SJSA1 (cell line): Measurements from ENCODE around the gene TMA7B. TPM values are rescaled to one million over a fixed set of nuclear protein-coding genes. Genes with fewer than 3 reads are reported as not detected.

Source experiments
- DNase-seq, 2 experiments: peaks; one replicate each; pipeline ENCODE4 v3.0.0-alpha.2; 2015 to 2020; ENCODE audit warnings: low spot score in 2 of 2, low read depth in 1 of 2
- H3K27ac ChIP-seq: fragments of 250-450 bp; sonication (Bioruptor Pico); 2 replicates; pipeline ENCODE4 v1.5.1; 2020; ENCODE audit warnings: mild to moderate bottlenecking, moderate library complexity
- H3K27me3 ChIP-seq: fragments of 250-450 bp; sonication (Bioruptor Pico); replicated peaks from 2 replicates; pipeline ENCODE4 v1.5.1; 2020; ENCODE audit warnings: mild to moderate bottlenecking, moderate library complexity
- H3K36me3 ChIP-seq: fragments of 250-450 bp; sonication (Bioruptor Pico); 2 replicates; pipeline ENCODE4 v1.5.1; 2020; ENCODE audit warnings: mild to moderate bottlenecking
- H3K4me1 ChIP-seq: fragments of 250-450 bp; sonication (Bioruptor Pico); replicated peaks from 2 replicates; pipeline ENCODE4 v1.6.1; 2021; ENCODE audit warnings: mild to moderate bottlenecking
- H3K4me3 ChIP-seq: fragments of 250-450 bp; sonication (Bioruptor Pico); 2 replicates; pipeline ENCODE4 v1.5.1; 2020; ENCODE audit warnings: mild to moderate bottlenecking
- H3K9me3 ChIP-seq: fragments of 250-450 bp; sonication (Bioruptor Pico); replicated peaks from 2 replicates; pipeline ENCODE4 v1.5.1; 2020; ENCODE audit warnings: mild to moderate bottlenecking
- total RNA-seq: library from RNA; depleted of rRNA; stranded (reverse); fragments of >200 nt; shearing (Covaris generic); gene quantifications from 2 replicates; pipeline ENCODE4 v1.2.3, GENCODE V29; 2014; rRNA removed

TMA7B gene
- total RNA-seq, 1 experiment from 2014 or later: not detected

DNA sequence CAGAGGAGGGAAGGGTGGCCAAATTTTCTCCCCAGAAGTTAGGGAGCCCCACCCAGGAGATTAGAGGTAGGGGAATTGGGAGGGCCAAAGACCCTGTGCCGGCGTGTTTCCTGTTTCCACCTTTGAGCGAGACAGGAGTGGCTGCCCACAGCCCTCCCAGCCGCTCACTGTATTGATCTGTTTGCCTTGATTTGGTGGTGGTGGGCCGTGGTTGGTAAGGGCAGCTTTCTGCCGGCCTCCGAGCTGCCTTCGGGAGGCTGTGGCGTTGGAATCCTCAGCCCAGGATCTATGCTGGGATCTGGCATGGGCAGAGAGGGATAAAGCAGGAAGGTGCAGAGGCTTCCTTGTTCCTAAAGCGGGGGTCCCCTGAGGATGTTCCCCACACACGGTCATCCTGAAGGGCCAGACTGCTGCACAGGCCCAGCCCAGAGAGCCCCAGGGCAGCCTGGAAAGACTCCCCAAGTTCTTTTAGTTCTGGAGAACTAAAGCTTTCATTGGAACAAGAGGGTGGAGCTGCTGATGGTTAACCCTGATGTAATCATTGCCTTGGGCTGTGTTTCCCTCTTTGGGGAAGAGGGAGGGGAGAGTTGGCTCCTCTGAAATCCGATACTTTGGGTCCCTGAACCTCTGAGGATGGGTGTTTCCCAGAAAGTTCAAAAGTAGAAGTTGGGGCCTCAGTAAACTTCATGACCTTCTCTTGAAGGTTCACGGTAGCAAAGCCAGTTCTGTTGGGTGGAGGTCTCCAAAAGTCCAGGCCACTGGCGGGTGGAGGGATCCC, 41.8 kb downstream of the TMA7B start:
- no peak for DNase-seq
- Histone ChIP-seq H3K9me3 (no peaks in the 10 kb centered on the region), H3K27ac (no peak overlapping the region), H3K36me3 (no peaks in the 10 kb centered on the region), H3K27me3 (no peaks in the 10 kb centered on the region), H3K4me1 (no peaks in the 10 kb centered on the region), H3K4me3 (no peak overlapping the region)

DNA sequence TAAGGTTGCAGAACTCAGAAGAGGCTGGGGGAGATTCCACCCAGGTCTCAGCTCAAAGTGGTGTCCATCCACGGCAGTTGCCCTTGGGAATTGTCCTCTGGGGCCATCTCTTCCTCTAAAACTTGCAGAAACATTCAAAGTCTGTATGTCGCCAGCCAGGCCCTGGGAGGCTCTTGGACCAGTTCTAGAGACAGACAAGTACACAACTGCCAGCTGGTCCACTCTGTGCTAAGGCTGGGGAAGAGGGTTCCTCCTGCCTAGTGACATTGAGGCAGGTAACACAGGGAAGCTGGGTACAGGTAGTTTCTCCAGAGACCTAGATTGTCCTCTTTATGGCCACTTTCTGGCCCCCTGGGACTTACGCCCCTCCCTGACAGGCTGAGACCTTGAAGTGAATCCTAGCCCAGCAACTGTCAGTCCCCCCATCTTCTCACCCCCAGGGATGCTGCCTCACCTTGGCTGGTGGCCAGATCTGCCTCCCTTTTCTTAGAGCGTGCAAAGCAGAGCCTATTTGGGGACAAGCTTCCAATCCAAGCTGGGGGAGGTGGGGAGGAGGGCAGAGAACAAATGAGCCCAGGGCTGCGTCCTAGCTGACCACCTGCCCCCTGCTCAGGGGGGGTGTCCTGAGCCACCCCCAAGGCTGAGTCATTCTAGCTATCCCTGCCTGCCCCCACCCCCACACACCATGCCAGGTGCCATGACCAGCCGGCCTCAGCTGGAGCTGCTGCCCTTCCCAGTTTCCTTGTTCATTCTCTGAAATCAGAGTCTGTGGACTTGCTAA, 42.9 kb downstream of the TMA7B start:
- no peaks in the 10 kb centered on the region for H3K4me1 ChIP-seq
- H3K4me3 ChIP-seq: no peak overlapping the region
- H3K27me3 ChIP-seq: no peaks in the 10 kb centered on the region
- DNase-seq: no peak
- H3K27ac ChIP-seq: no peak overlapping the region
- H3K9me3 ChIP-seq: no peaks in the 10 kb centered on the region
- H3K36me3 ChIP-seq: no peaks in the 10 kb centered on the region

DNA sequence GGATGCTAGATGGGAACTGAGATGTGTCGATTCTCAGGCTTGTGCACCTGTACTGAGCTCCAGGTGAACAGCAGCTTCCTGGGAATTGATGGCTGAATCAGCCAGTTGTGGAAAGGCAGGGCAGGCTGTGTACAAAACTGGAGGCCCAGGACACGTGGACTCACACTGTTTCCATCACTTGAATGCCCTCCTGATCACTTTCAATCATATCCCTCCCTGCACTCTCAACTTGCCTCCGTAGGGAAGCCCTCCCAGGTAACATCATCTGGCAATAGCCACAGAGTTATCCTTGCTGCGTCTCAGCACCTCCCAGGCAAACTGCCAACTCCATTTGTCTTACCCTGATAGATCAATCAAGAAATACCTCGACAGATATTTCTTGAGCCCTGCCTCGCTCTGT, 44.6 kb downstream of the TMA7B start:
- Histone ChIP-seq H3K4me3 (no peak overlapping the region), H3K4me1 (no peaks in the 10 kb centered on the region), H3K27ac (no peak overlapping the region), H3K36me3 (no peaks in the 10 kb centered on the region), H3K27me3 (no peaks in the 10 kb centered on the region), H3K9me3 (no peaks in the 10 kb centered on the region)
- no peak for DNase-seq

DNA sequence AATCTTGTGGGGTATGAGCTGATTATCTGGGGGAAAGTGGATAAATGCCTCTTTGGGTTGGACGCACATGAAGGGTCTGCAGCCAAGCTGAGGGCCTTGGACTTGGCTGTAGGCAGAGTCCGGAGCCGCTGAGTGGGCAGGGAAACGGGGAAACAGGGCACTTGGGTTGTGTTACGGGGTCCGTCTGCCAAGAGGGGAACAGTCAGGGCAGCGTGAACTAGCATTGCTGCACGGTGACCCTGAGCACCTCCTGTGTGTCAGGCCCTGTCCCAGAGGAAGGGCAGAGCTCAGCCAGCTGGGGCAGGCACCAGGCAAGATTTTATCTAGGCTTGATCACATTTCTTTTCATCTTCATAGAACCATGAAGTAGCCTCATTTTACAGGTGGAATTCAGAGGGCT, 46.4 kb downstream of the TMA7B start:
- Histone ChIP-seq H3K4me1 (no peaks in the 10 kb centered on the region), H3K4me3 (no peak overlapping the region), H3K27me3 (no peaks in the 10 kb centered on the region), H3K27ac (no peak overlapping the region), H3K9me3 (no peaks in the 10 kb centered on the region), H3K36me3 (no peaks in the 10 kb centered on the region)
- no peak for DNase-seq

DNA sequence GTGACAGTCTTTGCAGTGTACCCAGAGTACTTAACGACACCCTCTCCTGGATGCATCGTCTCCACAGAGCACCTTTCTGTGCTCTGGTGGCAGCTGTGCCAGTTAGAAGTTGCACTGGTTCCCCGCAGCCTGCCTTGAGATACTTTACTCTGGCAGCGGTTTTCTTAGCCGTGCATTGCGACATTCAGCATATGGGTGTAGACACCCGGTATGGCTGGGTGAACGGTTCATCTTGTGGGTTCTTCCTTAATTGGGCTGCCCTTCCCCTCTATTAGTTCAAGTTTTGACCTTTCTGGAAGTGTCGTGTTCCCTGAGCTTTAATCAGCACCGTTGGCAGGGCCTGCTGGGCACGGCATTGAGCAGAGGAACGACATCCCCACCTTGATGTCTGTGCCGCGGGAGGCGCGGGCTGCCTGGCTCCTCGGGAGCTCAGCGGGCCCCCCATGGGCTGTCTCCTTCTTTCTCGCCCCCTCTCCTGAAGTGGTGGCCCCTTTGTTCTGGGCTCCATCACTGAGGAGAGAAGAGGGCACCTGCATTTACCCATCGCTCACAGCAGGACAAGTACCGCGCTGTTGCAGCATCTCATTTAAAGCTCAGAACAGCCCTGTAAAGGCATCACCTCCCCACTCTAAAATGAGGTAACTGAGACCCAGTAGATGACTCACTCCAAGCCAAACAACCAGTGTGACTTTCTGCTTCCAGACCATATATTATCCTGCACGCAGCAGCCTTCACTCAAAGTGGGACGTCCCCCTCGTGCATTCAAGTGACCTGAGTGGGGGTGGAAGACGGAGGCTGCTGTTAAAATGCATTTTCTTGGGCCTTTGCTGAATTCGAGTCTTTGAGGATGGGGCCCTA, 47.9 kb downstream of the TMA7B start:
- Histone ChIP-seq H3K9me3 (no peaks in the 10 kb centered on the region), H3K27me3 (no peaks in the 10 kb centered on the region), H3K4me3 (no peak overlapping the region), H3K27ac (no peak overlapping the region), H3K4me1 (no peaks in the 10 kb centered on the region), H3K36me3 (no peaks in the 10 kb centered on the region)
- DNase-seq: no peak

DNA sequence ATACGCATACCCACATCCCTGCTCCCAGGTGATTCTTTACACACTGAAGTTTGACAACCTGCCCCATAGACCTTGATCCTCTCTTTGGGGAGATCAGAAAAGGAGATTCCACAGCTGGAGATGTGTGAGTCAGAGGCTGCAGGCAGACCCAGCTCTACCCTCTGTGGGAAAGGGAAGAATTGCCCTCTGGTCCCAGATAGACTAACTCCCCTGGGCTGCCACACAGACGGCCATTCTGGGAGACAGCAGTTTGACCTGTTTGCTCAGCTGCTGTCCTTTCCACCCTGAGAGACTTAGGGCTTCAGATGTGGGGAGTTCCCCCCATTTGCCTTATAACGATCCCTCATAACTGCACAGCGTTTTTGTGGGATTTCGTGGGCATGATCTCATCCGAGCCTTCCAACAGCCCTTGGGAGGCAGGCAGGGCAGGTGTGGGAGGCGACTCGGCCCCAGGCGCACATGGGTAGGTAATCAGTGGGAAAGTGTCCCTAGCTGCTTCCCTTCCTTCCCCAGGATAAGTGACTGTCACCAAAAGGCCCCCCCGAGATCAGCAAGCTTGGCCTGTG, 48.6 kb downstream of the TMA7B start:
- Histone ChIP-seq H3K4me1 (no peaks in the 10 kb centered on the region), H3K36me3 (no peaks in the 10 kb centered on the region), H3K27ac (no peak overlapping the region), H3K27me3 (no peaks in the 10 kb centered on the region), H3K9me3 (no peaks in the 10 kb centered on the region), H3K4me3 (no peak overlapping the region)
- DNase-seq: no peak

DNA sequence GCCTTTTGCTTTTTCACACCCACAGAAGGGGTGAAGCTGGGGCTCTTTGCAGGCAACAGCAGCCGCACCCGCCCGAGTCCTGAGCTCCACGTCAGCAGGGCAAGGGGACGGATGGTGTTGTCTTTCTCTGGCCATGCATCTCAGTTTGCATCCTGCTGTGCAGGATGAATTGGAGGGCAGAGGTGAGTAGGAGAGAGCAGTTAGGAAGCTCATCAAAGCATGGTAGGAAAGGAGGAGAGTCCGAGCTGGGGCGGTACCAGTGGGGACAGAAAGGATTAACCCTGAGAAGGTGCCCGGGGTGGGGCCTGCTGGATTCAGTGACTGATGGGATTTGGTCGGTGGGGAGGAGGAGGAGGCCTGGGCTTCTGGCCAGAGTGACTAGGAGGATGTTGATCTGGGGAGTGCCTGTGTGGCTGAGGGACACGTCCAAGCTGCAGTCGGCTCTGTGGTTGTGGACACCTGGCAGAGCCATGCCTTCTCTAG, 49.1 kb downstream of the TMA7B start:
- no peaks in the 10 kb centered on the region for H3K4me1 ChIP-seq
- no peaks in the 10 kb centered on the region for H3K27me3 ChIP-seq
- H3K36me3 ChIP-seq: no peaks in the 10 kb centered on the region
- H3K4me3 ChIP-seq: no peak overlapping the region
- H3K27ac ChIP-seq: no peak overlapping the region
- no peaks in the 10 kb centered on the region for H3K9me3 ChIP-seq
- no peak for DNase-seq

DNA sequence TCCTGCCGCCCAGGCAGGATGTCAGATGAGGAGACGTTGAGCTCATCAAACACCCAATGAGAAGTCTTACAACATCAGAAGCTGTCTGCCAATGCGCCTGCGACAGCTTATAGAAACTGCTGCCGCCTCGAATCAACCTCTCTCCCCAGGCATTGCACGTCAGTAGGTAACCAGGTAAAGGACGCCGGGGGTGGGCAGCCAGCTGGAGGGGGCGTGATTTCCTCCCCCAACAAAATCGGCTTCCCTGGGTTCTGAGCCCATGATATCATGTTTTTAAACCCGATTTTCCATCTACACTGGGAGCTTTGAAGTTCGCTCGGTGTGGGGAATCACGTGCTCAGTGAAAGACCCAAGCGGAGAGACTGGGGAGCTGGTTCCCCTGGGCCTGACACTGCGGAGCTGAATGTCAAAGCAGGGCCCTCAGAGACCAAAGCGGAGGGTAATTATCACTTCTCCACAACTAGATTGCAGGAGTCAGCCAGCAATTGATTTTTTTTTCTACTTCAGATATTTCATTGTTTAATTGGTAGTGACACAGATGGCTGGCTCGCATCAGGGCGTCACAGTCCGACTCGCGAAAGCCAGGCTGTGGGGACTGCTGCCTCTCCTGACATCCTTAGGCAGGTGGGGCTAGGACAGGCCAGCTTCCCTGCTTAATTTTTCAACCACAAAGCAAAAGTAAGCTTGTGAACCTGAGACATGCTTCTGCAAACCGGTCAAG, 49.9 kb downstream of the TMA7B start:
- H3K27ac ChIP-seq: no peak overlapping the region
- H3K4me1 ChIP-seq: no peaks in the 10 kb centered on the region
- no peaks in the 10 kb centered on the region for H3K36me3 ChIP-seq
- 0 out of 2 replicates have a peak, but pooled peaks cover 4% of the 10 kb centered on the region for H3K27me3 ChIP-seq
- no peaks in the 10 kb centered on the region for H3K9me3 ChIP-seq
- no peak overlapping the region for H3K4me3 ChIP-seq
- DNase-seq: no peak

DNA sequence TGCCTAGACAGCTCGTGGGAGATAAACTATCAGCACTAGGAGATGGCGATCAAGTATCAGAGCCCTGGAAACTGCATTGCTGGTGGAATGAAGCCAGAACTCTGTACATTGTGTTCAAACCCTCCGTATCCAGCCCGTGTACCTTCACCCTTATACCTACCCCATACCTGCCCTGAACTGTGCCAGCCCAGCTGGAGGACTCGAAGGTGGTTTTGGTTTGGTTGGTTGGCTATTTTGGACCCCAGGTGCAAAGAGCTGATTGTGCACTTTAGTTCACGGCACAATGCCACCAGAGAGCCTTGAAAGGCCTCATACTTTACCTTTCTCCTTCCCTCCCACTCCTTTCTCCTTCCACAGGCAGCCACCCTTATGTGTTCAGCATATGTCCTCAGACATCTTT, 50.5 kb downstream of the TMA7B start:
- Histone ChIP-seq H3K4me3 (no peak overlapping the region), H3K4me1 (no peaks in the 10 kb centered on the region), H3K27me3 (0 out of 2 replicates have a peak, but pooled peaks cover 4% of the 10 kb centered on the region), H3K27ac (no peak overlapping the region), H3K9me3 (no peaks in the 10 kb centered on the region), H3K36me3 (no peaks in the 10 kb centered on the region)
- no peak for DNase-seq

Other genes starting within 250 kb of the TMA7B start
- not detected in 2 replicates for gene ENTHD1, start 66.6 kb upstream of the TMA7B start, total RNA-seq
- 0.61 TPM in 1 of 2 replicates, not detected in the other for gene GRAP2, start 59.3 kb upstream of the TMA7B start, total RNA-seq
- gene FAM83F, start 34.6 kb downstream of the TMA7B start, total RNA-seq: not detected in 2 replicates
- gene TNRC6B, start 217.5 kb downstream of the TMA7B start, total RNA-seq: 10.5 and 16.6 TPM in 2 replicates